ENCODE results near the gene FRMPD2. TPM values are rescaled to one million over a fixed set of nuclear protein-coding genes. Genes with fewer than 3 reads are reported as not detected.
A peak's percentile ranks its signal among the peaks of the same experiment; 100 is the strongest.

FRMPD2 gene
- total RNA-seq (2014; rRNA removed; shearing (Covaris generic)) = not detected in 2 replicates
- not detected in 2 replicates for polyA plus RNA-seq (2016; fragmentation: Nextera tagmentation; extraction: Ambion mirVana)
- long read RNA-seq = 0 reads

- Histone ChIP-seq H3K4me3 (no peak within 1 kb of the TSS), H3K36me3 (ENCODE audit: insufficient read depth) (no peaks in the 10 kb centered on the region), H4K20me1 (replicated peaks; ENCODE audit: insufficient read depth) (no peaks in the 10 kb centered on the region), H3F3A (replicated peaks; ENCODE audit: low read depth) (no peaks in the 10 kb centered on the region), H3K4me1 (ENCODE audit: insufficient read depth) (no peaks in the 10 kb centered on the region), H2AFZ (peak within 1 kb of the TSS; percentile 88), H3K27me3 (ENCODE audit: insufficient read depth) (no peaks in the 10 kb centered on the region), H3K9me2 (ENCODE audit: insufficient read depth) (peaks cover 2% of the 10 kb centered on the region; the same call in 1 of the 2 replicates), H3K4me2 (no peak within 1 kb of the TSS), H3K27ac (ENCODE audit: low read depth) (no peak within 1 kb of the TSS), H3K79me2 (replicated peaks; ENCODE audit: insufficient read depth) (no peaks in the 10 kb centered on the region)
- H3K36me3 Mint-ChIP-seq (ENCODE audit: low read depth) = no peaks in the 10 kb centered on the region
- H3K27ac Mint-ChIP-seq = peak within 1 kb of the TSS; percentile 60; the same call in 1 of the 2 replicates
- peak; percentile 74 for ATAC-seq
- H3K27me3 Mint-ChIP-seq (ENCODE audit: insufficient read depth, low read depth, poor library complexity) = peaks cover 2% of the 10 kb centered on the region
- no peak within 1 kb of the TSS for H3K4me3 Mint-ChIP-seq
- peaks cover 23% of the 10 kb centered on the region for H3K4me1 Mint-ChIP-seq
- TF ChIP-seq STAT1 (IDR thresholded peaks at IDR 0.05; ENCODE audit: unreplicated experiment) = no peak
- no peak for TF ChIP-seq ZNF114 (CRISPR knock-in tag; IDR thresholded peaks at IDR 0.05)
- no peak for TF ChIP-seq CREB1 (CRISPR knock-in tag; IDR thresholded peaks at IDR 0.05; ENCODE audit: low read depth)
- TF ChIP-seq ZNF331 (CRISPR knock-in tag; IDR thresholded peaks at IDR 0.05; ENCODE audit: low read depth) = no peak
- no peaks in the 10 kb centered on the region for H3K9me3 Mint-ChIP-seq
- DNase-seq (ENCODE audit: low spot score) = no peak
These were observed at the start of gene FRMPD2 for GRCh38 chr10:48274636-48275035. FRMPD2 (minus strand) TSS chr10:48274696; CDS start chr10:48274567, 129 bp downstream.

GRCh38 chr10:48322017-48322416, 47.5 kb upstream of the FRMPD2 start:
- Mint-ChIP-seq H3K27me3 (ENCODE audit: insufficient read depth, low read depth, poor library complexity) (no peaks in the 10 kb centered on the region), H3K27ac (no peak overlapping the region; the same call in 1 of the 2 replicates), H3K4me3 (no peak overlapping the region), H3K4me1 (peaks cover 36% of the 10 kb centered on the region; the same call in 2 of the 3 replicates), H3K36me3 (ENCODE audit: low read depth) (no peaks in the 10 kb centered on the region; the same call in 2 of the 3 replicates), H3K9me3 (no peaks in the 10 kb centered on the region)
- no peaks in the 10 kb centered on the region for H3K36me3 ChIP-seq (ENCODE audit: insufficient read depth)
- no peak for ATAC-seq
- TF ChIP-seq, protein P1, sequence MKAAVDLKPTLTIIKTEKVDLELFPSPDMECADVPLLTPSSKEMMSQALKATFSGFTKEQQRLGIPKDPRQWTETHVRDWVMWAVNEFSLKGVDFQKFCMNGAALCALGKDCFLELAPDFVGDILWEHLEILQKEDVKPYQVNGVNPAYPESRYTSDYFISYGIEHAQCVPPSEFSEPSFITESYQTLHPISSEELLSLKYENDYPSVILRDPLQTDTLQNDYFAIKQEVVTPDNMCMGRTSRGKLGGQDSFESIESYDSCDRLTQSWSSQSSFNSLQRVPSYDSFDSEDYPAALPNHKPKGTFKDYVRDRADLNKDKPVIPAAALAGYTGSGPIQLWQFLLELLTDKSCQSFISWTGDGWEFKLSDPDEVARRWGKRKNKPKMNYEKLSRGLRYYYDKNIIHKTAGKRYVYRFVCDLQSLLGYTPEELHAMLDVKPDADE (IDR thresholded peaks at IDR 0.05) = no peak
- TF ChIP-seq, protein P2, sequence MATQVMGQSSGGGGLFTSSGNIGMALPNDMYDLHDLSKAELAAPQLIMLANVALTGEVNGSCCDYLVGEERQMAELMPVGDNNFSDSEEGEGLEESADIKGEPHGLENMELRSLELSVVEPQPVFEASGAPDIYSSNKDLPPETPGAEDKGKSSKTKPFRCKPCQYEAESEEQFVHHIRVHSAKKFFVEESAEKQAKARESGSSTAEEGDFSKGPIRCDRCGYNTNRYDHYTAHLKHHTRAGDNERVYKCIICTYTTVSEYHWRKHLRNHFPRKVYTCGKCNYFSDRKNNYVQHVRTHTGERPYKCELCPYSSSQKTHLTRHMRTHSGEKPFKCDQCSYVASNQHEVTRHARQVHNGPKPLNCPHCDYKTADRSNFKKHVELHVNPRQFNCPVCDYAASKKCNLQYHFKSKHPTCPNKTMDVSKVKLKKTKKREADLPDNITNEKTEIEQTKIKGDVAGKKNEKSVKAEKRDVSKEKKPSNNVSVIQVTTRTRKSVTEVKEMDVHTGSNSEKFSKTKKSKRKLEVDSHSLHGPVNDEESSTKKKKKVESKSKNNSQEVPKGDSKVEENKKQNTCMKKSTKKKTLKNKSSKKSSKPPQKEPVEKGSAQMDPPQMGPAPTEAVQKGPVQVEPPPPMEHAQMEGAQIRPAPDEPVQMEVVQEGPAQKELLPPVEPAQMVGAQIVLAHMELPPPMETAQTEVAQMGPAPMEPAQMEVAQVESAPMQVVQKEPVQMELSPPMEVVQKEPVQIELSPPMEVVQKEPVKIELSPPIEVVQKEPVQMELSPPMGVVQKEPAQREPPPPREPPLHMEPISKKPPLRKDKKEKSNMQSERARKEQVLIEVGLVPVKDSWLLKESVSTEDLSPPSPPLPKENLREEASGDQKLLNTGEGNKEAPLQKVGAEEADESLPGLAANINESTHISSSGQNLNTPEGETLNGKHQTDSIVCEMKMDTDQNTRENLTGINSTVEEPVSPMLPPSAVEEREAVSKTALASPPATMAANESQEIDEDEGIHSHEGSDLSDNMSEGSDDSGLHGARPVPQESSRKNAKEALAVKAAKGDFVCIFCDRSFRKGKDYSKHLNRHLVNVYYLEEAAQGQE (IDR thresholded peaks at IDR 0.05; ENCODE audit: unreplicated experiment) = no peak
- no peak for TF ChIP-seq JUNB (IDR thresholded peaks at IDR 0.05; ENCODE audit: unreplicated experiment)
- TF ChIP-seq CREB1 (CRISPR knock-in tag; IDR thresholded peaks at IDR 0.05; ENCODE audit: low read depth) = no peak
- TF ChIP-seq, protein P3, sequence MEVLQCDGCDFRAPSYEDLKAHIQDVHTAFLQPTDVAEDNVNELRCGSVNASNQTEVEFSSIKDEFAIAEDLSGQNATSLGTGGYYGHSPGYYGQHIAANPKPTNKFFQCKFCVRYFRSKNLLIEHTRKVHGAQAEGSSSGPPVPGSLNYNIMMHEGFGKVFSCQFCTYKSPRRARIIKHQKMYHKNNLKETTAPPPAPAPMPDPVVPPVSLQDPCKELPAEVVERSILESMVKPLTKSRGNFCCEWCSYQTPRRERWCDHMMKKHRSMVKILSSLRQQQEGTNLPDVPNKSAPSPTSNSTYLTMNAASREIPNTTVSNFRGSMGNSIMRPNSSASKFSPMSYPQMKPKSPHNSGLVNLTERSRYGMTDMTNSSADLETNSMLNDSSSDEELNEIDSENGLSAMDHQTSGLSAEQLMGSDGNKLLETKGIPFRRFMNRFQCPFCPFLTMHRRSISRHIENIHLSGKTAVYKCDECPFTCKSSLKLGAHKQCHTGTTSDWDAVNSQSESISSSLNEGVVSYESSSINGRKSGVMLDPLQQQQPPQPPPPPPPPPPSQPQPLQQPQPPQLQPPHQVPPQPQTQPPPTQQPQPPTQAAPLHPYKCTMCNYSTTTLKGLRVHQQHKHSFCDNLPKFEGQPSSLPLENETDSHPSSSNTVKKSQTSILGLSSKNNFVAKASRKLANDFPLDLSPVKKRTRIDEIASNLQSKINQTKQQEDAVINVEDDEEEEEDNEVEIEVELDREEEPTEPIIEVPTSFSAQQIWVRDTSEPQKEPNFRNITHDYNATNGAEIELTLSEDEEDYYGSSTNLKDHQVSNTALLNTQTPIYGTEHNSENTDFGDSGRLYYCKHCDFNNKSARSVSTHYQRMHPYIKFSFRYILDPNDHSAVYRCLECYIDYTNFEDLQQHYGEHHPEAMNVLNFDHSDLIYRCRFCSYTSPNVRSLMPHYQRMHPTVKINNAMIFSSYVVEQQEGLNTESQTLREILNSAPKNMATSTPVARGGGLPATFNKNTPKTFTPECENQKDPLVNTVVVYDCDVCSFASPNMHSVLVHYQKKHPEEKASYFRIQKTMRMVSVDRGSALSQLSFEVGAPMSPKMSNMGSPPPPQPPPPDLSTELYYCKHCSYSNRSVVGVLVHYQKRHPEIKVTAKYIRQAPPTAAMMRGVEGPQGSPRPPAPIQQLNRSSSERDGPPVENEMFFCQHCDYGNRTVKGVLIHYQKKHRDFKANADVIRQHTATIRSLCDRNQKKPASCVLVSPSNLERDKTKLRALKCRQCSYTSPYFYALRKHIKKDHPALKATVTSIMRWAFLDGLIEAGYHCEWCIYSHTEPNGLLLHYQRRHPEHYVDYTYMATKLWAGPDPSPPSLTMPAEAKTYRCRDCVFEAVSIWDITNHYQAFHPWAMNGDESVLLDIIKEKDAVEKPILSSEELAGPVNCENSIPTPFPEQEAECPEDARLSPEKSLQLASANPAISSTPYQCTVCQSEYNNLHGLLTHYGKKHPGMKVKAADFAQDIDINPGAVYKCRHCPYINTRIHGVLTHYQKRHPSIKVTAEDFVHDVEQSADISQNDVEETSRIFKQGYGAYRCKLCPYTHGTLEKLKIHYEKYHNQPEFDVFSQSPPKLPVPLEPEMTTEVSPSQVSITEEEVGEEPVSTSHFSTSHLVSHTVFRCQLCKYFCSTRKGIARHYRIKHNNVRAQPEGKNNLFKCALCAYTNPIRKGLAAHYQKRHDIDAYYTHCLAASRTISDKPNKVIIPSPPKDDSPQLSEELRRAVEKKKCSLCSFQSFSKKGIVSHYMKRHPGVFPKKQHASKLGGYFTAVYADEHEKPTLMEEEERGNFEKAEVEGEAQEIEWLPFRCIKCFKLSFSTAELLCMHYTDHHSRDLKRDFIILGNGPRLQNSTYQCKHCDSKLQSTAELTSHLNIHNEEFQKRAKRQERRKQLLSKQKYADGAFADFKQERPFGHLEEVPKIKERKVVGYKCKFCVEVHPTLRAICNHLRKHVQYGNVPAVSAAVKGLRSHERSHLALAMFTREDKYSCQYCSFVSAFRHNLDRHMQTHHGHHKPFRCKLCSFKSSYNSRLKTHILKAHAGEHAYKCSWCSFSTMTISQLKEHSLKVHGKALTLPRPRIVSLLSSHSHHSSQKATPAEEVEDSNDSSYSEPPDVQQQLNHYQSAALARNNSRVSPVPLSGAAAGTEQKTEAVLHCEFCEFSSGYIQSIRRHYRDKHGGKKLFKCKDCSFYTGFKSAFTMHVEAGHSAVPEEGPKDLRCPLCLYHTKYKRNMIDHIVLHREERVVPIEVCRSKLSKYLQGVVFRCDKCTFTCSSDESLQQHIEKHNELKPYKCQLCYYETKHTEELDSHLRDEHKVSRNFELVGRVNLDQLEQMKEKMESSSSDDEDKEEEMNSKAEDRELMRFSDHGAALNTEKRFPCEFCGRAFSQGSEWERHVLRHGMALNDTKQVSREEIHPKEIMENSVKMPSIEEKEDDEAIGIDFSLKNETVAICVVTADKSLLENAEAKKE (CRISPR knock-in tag; IDR thresholded peaks at IDR 0.05) = no peak
- TF ChIP-seq POLR2AphosphoS5 (IDR thresholded peaks at IDR 0.05; ENCODE audit: low read depth) = no peak
- TF ChIP-seq STAT1 (IDR thresholded peaks at IDR 0.05; ENCODE audit: unreplicated experiment) = no peak
- no peak for TF ChIP-seq NANOG (IDR thresholded peaks at IDR 0.05; ENCODE audit: borderline replicate concordance)
- no peak overlapping the region for H3K4me3 ChIP-seq
- H4K20me1 ChIP-seq (replicated peaks; ENCODE audit: insufficient read depth) = peaks cover 23% of the 10 kb centered on the region; the same call in 1 of the 2 replicates
- H3K4me1 ChIP-seq (ENCODE audit: insufficient read depth) = peaks cover 10% of the 10 kb centered on the region
- no peak overlapping the region for H3K4me2 ChIP-seq
- H3K79me2 ChIP-seq (replicated peaks; ENCODE audit: insufficient read depth) = peaks cover 96% of the 10 kb centered on the region
- no peaks in the 10 kb centered on the region for H3K27me3 ChIP-seq (ENCODE audit: insufficient read depth)
- H3F3A ChIP-seq (replicated peaks; ENCODE audit: low read depth) = no peaks in the 10 kb centered on the region
- no peak overlapping the region for H3K27ac ChIP-seq (ENCODE audit: low read depth)
- H2AFZ ChIP-seq = no peak overlapping the region
- DNase-seq (ENCODE audit: low spot score) = no peak
- H3K9me2 ChIP-seq (ENCODE audit: insufficient read depth) = no peaks in the 10 kb centered on the region

Measured in GM23338 (cell line).